H1 (cell line): ENCODE measurements around the gene ULBP1. TPM values are rescaled to one million over a fixed set of nuclear protein-coding genes. Genes with fewer than 3 reads are reported as not detected.
"Not testable (repeated sequence)": the region's sequence is repeated elsewhere in the genome, so short reads cannot be mapped to it uniquely, and the experiment has no call there.

Source experiments
- CTCF ChIA-PET: fragments of 300-600 bp; sonication (Branson Sonifier 250); formaldehyde crosslinking; loops from one replicate; lab custom pipeline; 2021; ENCODE audit not compliant: partially characterized antibody; lab: Charles Lee
- POLR2A ChIA-PET: fragments of 300-600 bp; sonication (Branson Sonifier 250); formaldehyde crosslinking; loops from one replicate; lab custom pipeline; 2021; ENCODE audit warnings: inconsistent platforms; ENCODE audit not compliant: partially characterized antibody; lab: Charles Lee
- DNase-seq, 2 experiments: peaks; one replicate each; pipeline versions ENCODE4 v3.0.0 to v3.0.0-alpha.2; 2010 to 2022; ENCODE audit warnings: low spot score in 2 of 2, low read depth in 1 of 2, mixed read lengths in 1 of 2
- FAIRE-seq: peaks from 2 replicates; lab custom pipeline; 2011; peaks lifted over from hg19 to GRCh38; lab: Jason Lieb, UNC
- H2AFZ ChIP-seq: 2 replicates; pipeline ENCODE4 v1.8.1; 2012; ENCODE audit warnings: low read length, inconsistent platforms
- H2AK5ac ChIP-seq: 2 replicates; pipeline ENCODE4 v1.6.1; 2013; ENCODE audit warnings: low read depth, low read length
- H2BK120ac ChIP-seq: replicated peaks from 2 replicates; pipeline ENCODE3; 2013; ENCODE audit warnings: low read depth, low read length, inconsistent platforms
- H2BK12ac ChIP-seq: 2 replicates; pipeline ENCODE4 v1.6.1; 2013; ENCODE audit warnings: low read depth, low read length
- H2BK15ac ChIP-seq: 2 replicates; pipeline ENCODE4 v1.6.1; 2013; ENCODE audit warnings: low read length
- H2BK20ac ChIP-seq: 2 replicates; pipeline ENCODE4 v1.6.1; 2013; ENCODE audit warnings: low read length
- H2BK5ac ChIP-seq: 2 replicates; pipeline ENCODE4 v1.6.1; 2013; ENCODE audit warnings: low read depth, low read length
- H3K14ac ChIP-seq: 2 replicates; pipeline ENCODE4 v1.6.1; 2013; ENCODE audit warnings: inconsistent platforms; ENCODE audit not compliant: insufficient read length
- H3K18ac ChIP-seq: 2 replicates; pipeline ENCODE4 v1.6.1; 2013; ENCODE audit warnings: low read length; ENCODE audit errors: extremely low read depth
- H3K23ac ChIP-seq: 2 replicates; pipeline ENCODE4 v1.6.1; 2013; ENCODE audit warnings: inconsistent platforms; ENCODE audit not compliant: insufficient read length
- H3K23me2 ChIP-seq: 2 replicates; pipeline ENCODE4 v1.6.1; 2013; ENCODE audit warnings: low read depth, low read length
- H3K27ac ChIP-seq: 2 replicates; pipeline ENCODE4 v1.6.1; 2011; ENCODE audit warnings: low read depth, low read length, inconsistent platforms
- H3K27me3 ChIP-seq, 4 experiments: replicated peaks in 1 of 4; 1 replicate in 1 of 4; 2 replicates in 3 of 4; pipeline versions ENCODE4 v1.6.1 to v1.8.1; 2011 to 2013; ENCODE audit warnings: low read length in 3 of 4, mild to moderate bottlenecking in 3 of 4, inconsistent platforms in 2 of 4, mixed read lengths in 2 of 4, moderate library complexity in 1 of 4; ENCODE audit not compliant: control insufficient read depth in 3 of 4, insufficient read depth in 3 of 4; ENCODE audit errors: extremely low read depth in 1 of 4
- H3K36me3 ChIP-seq, 4 experiments: 2 replicates each; pipeline versions ENCODE4 v1.6.1 to v1.8.1; 2011 to 2013; ENCODE audit warnings: mild to moderate bottlenecking in 4 of 4, low read length in 3 of 4, moderate library complexity in 2 of 4, control low read depth in 1 of 4, inconsistent platforms in 1 of 4; ENCODE audit not compliant: insufficient read depth in 4 of 4, control insufficient read depth in 2 of 4
- H3K4ac ChIP-seq: replicated peaks from 2 replicates; pipeline ENCODE3; 2013; ENCODE audit warnings: low read length, low read depth, mixed read lengths, inconsistent platforms; ENCODE audit not compliant: insufficient read length
- H3K4me1 ChIP-seq, 4 experiments: replicated peaks in 1 of 4; 1 replicate in 1 of 4; 2 replicates in 3 of 4; pipeline versions ENCODE4 v1.6.1 to v1.8.1; 2011 to 2013; ENCODE audit warnings: low read length in 3 of 4, inconsistent platforms in 2 of 4, mixed read lengths in 1 of 4; ENCODE audit not compliant: insufficient read depth in 4 of 4, control insufficient read depth in 3 of 4
- H3K4me2 ChIP-seq, 2 experiments: 2 replicates each; pipeline versions ENCODE4 v1.6.1 to v1.8.1; 2011 to 2013; ENCODE audit warnings: low read depth in 2 of 2, low read length in 2 of 2, control low read depth in 1 of 2, inconsistent platforms in 1 of 2, mild to moderate bottlenecking in 1 of 2; ENCODE audit not compliant: insufficient read depth in 1 of 2
- H3K4me3 ChIP-seq, 4 experiments: fragments of 200-600, 300-600 bp in 1 of 4; sonication (generic), shearing (Covaris generic), sonication (Bioruptor Twin) in 1 of 4; 2 replicates each; pipeline versions ENCODE4 v1.5.1 to v1.8.1; 2011 to 2016; ENCODE audit warnings: low read length in 4 of 4, low read depth in 3 of 4, control low read depth in 2 of 4, inconsistent platforms in 2 of 4, mild to moderate bottlenecking in 2 of 4, mixed read lengths in 1 of 4, moderate library complexity in 1 of 4; ENCODE audit not compliant: insufficient read depth in 2 of 4; ENCODE audit errors: extremely low read depth in 1 of 4
- H3K56ac ChIP-seq: replicated peaks from 2 replicates; pipeline ENCODE3; 2013; ENCODE audit warnings: low read depth, mild to moderate bottlenecking, mixed read lengths, low read length, inconsistent platforms; ENCODE audit not compliant: insufficient read length
- H3K79me1 ChIP-seq: 2 replicates; pipeline ENCODE4 v1.6.1; 2013; ENCODE audit warnings: low read depth, low read length, control low read depth
- H3K79me2 ChIP-seq, 2 experiments: 2 replicates each; pipeline versions ENCODE4 v1.6.1 to v1.8.1; 2012 to 2013; ENCODE audit warnings: low read length in 2 of 2, mild to moderate bottlenecking in 2 of 2, inconsistent platforms in 1 of 2; ENCODE audit not compliant: insufficient read depth in 2 of 2, control insufficient read depth in 1 of 2
- H3K9ac ChIP-seq, 4 experiments: replicated peaks in 1 of 4; 1 replicate in 1 of 4; 2 replicates in 3 of 4; pipeline versions ENCODE4 v1.6.1 to v1.8.1; 2011 to 2013; ENCODE audit warnings: low read depth in 3 of 4, low read length in 3 of 4, control low read depth in 2 of 4, mild to moderate bottlenecking in 2 of 4, moderate library complexity in 2 of 4, inconsistent platforms in 1 of 4; ENCODE audit errors: extremely low read depth in 1 of 4
- H3K9me3 ChIP-seq, 2 experiments: 2 replicates each; pipeline versions ENCODE4 v1.6.1 to v1.8.1; 2012 to 2013; ENCODE audit warnings: mild to moderate bottlenecking in 2 of 2, moderate library complexity in 2 of 2, control low read depth in 1 of 2, inconsistent platforms in 1 of 2, low read depth in 1 of 2, low read length in 1 of 2, mixed read lengths in 1 of 2; ENCODE audit not compliant: insufficient read depth in 2 of 2
- H4K20me1 ChIP-seq, 2 experiments: replicated peaks in 1 of 2; 2 replicates each; pipeline versions ENCODE3 to v1.8.1; 2011 to 2013; ENCODE audit warnings: inconsistent platforms in 2 of 2, low read length in 2 of 2, mild to moderate bottlenecking in 1 of 2; ENCODE audit not compliant: insufficient read depth in 2 of 2, control insufficient read depth in 1 of 2
- H4K5ac ChIP-seq: 2 replicates; pipeline ENCODE4 v1.6.1; 2013; ENCODE audit warnings: low read length, low read depth, mixed read lengths, inconsistent platforms; ENCODE audit not compliant: insufficient read length
- H4K8ac ChIP-seq: 2 replicates; pipeline ENCODE4 v1.8.0; 2013; ENCODE audit warnings: mild to moderate bottlenecking, moderate library complexity, low read length, inconsistent platforms; ENCODE audit not compliant: insufficient read depth; ENCODE audit errors: extremely low read depth
- H4K91ac ChIP-seq: replicated peaks from 2 replicates; pipeline ENCODE3; 2013; ENCODE audit warnings: low read length, mixed read lengths, inconsistent platforms; ENCODE audit not compliant: insufficient read length
- WGBS, 2 experiments: shearing (Covaris generic) in 1 of 2; methylation state at CpG; one replicate each; pipeline versions ENCODE4 v1.1.6 to v1.1.7; 2013 to 2015; ENCODE audit warnings: low lambda C conversion rate in 2 of 2, mixed read lengths in 2 of 2, inconsistent platforms in 1 of 2, low coverage in 1 of 2, missing lambda C conversion rate in 1 of 2; ENCODE audit not compliant: insufficient replicate concordance in 2 of 2, insufficient coverage in 1 of 2, insufficient read length in 1 of 2; ENCODE audit errors: extremely low coverage in 1 of 2, missing lambda C conversion rate in 1 of 2; 5-methylcytosine and 5-hydroxymethylcytosine counted together
- polyA plus RNA-seq, 7 experiments: library from polyadenylated mRNA; depleted of rRNA in 3 of 7; stranded (reverse) in 5 of 7; unstranded in 2 of 7; fragments of >200 nt in 5 of 7; fragments of 200-250 nt in 2 of 7; gene quantifications; 1 replicate in 5 of 7; 2 replicates in 1 of 7; 4 replicates in 1 of 7; pipeline versions ENCODE4 v1.2.1 to v1.2.3, GENCODE V29; 2011 to 2013; ENCODE audit warnings: missing spikeins in 2 of 7, mixed read lengths in 2 of 7
- total RNA-seq: library from RNA; stranded (reverse); fragmentation: NEBNext Ultra II Directional; extraction: Animal tissue kit (Norgen Biotek cat#: 25700); gene quantifications from 2 replicates; pipeline ENCODE4 v1.2.1, GENCODE V29; 2021

Gene ULBP1
- total and polyA plus RNA-seq, 2 of the 8 experiments (the other 6 are each of a cell fraction or from before 2014, with no cell fraction given): 0.32 to 0.60 TPM

- H3K4ac ChIP-seq, H3K79me2 ChIP-seq, H4K8ac ChIP-seq, H3K23ac ChIP-seq, H3K9me3 ChIP-seq, H2BK12ac ChIP-seq, H3K56ac ChIP-seq, H4K20me1 ChIP-seq, FAIRE-seq, H3K4me1 ChIP-seq, H3K14ac ChIP-seq, H2BK15ac ChIP-seq, H2AFZ ChIP-seq, H3K18ac ChIP-seq, H2AK5ac ChIP-seq, DNase-seq, H2BK20ac ChIP-seq, H2BK5ac ChIP-seq, H2BK120ac ChIP-seq, H3K79me1 ChIP-seq, H4K5ac ChIP-seq, H3K27ac ChIP-seq, H3K36me3 ChIP-seq, H4K91ac ChIP-seq, H3K9ac ChIP-seq: not testable (repeated sequence)
- Histone ChIP-seq H3K4me3 (peak overlapping the region; percentile 56 to 70 (median 65); a peak in 5 of 8 replicates), H3K23me2 (peaks cover 12% of the 10 kb centered on the region; the same call in 1 of the 2 replicates), H3K4me2 (peak overlapping the region; percentile 88 to 91), H3K27me3 (peaks cover 39 to 64% (median 57%) of the 10 kb centered on the region in 4 experiments)
- CTCF ChIA-PET: interaction anchor here (0.8 to 2.1 kb wide), 5 partner anchors 16 to 197 kb away, joined by 3 to 6 read pairs (median 4); no protein-coding TSS in a partner anchor
- POLR2A ChIA-PET: interaction anchor here (1.1 kb wide), 1 partner anchor 59 kb away, joined by 3 read pairs; no protein-coding TSS in a partner anchor
- WGBS, 2 experiments: 16% methylated on average over 5 of the region's 5 CpGs; no CpG with 5 or more reads in 1 of the 2 experiments
Measured at GRCh38 chr6:149922091-149922490, 41.7 kb upstream of the ULBP1 start.
